ENCODE results near the gene PCDHA8.

PCDHA8 gene

DNA sequence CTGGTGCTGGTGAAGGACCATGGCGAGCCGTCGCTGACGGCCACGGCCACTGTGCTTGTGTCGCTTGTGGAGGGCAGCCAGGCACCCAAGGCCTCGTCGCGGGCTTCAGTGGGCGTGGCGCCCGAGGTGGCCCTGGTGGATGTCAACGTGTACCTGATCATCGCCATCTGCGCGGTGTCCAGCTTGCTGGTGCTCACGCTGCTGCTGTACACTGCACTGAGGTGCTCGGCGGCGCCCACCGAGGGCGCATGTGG, 16.9 kb downstream of the PCDHA8 start:
- DNase-seq (ENCODE audit: low read depth), result no peak
- H3K4me3 ChIP-seq (ENCODE audit: control insufficient read depth, low read depth, low read length), result no peak overlapping the region
- TF ChIP-seq, protein P1, sequence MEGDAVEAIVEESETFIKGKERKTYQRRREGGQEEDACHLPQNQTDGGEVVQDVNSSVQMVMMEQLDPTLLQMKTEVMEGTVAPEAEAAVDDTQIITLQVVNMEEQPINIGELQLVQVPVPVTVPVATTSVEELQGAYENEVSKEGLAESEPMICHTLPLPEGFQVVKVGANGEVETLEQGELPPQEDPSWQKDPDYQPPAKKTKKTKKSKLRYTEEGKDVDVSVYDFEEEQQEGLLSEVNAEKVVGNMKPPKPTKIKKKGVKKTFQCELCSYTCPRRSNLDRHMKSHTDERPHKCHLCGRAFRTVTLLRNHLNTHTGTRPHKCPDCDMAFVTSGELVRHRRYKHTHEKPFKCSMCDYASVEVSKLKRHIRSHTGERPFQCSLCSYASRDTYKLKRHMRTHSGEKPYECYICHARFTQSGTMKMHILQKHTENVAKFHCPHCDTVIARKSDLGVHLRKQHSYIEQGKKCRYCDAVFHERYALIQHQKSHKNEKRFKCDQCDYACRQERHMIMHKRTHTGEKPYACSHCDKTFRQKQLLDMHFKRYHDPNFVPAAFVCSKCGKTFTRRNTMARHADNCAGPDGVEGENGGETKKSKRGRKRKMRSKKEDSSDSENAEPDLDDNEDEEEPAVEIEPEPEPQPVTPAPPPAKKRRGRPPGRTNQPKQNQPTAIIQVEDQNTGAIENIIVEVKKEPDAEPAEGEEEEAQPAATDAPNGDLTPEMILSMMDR (conservative IDR thresholded peaks at IDR 0.05; ENCODE audit: control insufficient read depth, insufficient read depth, low read depth, low read length), result no peak

DNA sequence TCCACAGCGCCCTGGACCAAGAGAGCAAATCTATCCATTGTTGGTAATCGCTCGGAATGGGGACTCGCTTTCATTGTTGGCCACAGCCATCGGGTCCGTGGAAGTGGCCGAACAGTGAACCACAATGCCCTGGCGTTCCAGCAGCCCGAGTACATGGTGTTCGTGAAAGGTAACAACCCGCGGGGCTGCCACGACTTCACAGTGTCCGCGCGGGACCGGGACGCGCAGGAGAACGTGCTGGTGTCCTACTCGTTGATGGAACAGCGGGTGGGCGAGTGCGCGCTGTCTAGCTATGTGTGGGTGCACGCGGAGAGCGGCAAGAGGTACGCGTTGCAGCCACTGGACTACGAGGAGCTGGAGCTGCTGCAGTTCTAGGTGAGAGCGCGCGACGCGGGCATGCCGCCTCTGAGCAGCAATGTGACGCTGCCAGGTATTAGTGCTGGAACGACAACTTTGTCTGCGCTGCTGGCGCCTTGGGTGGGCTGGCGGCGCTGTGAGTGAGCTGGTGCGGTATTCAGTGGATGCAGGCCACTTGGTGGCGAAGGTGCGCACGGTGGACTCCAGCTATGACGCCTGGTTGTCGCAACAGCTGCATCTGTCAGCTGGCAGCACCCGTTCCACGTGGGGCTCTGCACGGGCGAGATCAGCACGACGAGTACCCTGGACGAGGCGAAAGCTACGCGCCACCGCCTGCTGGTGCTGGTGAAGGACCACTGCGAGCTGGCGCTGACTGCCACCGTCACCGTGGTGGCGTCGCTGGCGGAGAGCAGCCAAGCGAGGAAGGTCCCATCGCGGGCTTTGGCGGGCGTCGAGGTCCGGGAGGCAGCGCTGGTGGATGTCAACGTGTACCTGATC, 21.7 kb downstream of the PCDHA8 start:
- no peak for DNase-seq (ENCODE audit: low read depth)
- TF ChIP-seq, protein P1 (conservative IDR thresholded peaks at IDR 0.05; ENCODE audit: control insufficient read depth, insufficient read depth, low read depth, low read length), result no peak

GRCh38 chr5:140868721-140869554, 28.0 kb downstream of the PCDHA8 start, which contains the start of gene PCDHA11:
Gene PCDHA11 (plus strand): TSS chr5:140868957. CDS start chr5:140869104, 147 bp downstream.
- peak; percentile 12 for DNase-seq (ENCODE audit: low read depth)
- no peak within 1 kb of the TSS for H3K4me3 ChIP-seq (ENCODE audit: control insufficient read depth, low read depth, low read length)
- TF ChIP-seq, protein P1 (conservative IDR thresholded peaks at IDR 0.05; ENCODE audit: control insufficient read depth, insufficient read depth, low read depth, low read length), result peak; percentile 30

More for the DNA sequence above, 21.7 kb downstream of the PCDHA8 start:
- H3K4me3 ChIP-seq (ENCODE audit: control insufficient read depth, low read depth, low read length), result no peak overlapping the region

DNA sequence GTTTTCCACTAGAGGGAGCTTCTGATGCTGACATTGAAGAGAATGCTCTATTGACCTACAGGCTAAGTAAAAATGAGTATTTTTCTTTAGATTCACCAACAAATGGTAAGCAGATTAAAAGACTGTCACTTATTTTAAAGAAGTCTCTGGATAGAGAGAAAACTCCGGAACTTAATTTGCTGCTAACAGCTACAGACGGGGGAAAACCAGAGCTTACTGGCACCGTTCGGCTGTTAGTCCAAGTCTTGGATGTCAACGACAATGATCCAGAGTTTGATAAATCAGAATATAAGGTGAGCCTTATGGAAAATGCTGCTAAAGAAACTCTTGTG, 28.5 kb downstream of the PCDHA8 start:
- no peak overlapping the region for H3K4me3 ChIP-seq (ENCODE audit: control insufficient read depth, low read depth, low read length)
- peak; percentile 19 for DNase-seq (ENCODE audit: low read depth)
- TF ChIP-seq, protein P1 (conservative IDR thresholded peaks at IDR 0.05; ENCODE audit: control insufficient read depth, insufficient read depth, low read depth, low read length), result peak; percentile 29

GRCh38 chr5:140870221-140871201, 29.5 kb downstream of the PCDHA8 start:
- no peak overlapping the region for H3K4me3 ChIP-seq (ENCODE audit: control insufficient read depth, low read depth, low read length)
- DNase-seq (ENCODE audit: low read depth), result no peak
- TF ChIP-seq, protein P1 (conservative IDR thresholded peaks at IDR 0.05; ENCODE audit: control insufficient read depth, insufficient read depth, low read depth, low read length), result no peak
